Measurements from ENCODE around the gene FAM83C. TPM values are rescaled to one million over a fixed set of nuclear protein-coding genes. Genes with fewer than 3 reads are reported as not detected.

The FAM83C gene
- total RNA-seq, 1 donor from 2014 or later = not detected

DNA sequence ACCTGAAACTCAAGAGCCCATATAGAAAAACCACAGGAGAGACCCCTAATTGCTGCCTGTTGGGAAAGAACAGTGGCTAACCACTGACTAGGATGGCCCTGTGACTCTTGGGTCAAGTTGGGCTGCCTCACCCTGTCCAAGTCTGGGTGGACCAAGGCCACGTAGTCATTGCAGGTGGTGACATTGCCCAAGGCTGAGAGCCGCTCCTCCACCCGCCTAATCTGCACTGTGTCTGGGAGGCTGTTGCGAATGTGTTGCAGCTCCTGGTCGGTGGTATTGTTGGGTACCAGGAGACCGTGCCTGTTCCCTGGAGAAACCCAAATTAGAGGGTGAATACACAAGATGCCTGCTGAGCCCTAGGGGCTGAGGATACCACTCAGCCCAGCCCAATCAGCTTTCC is 11.7 kb downstream of the FAM83C start:
- no peak for DNase-seq (ENCODE audit: extremely low spot score, unreplicated experiment)
- H3K27ac Mint-ChIP-seq = peak overlapping the region; percentile 97
- TF ChIP-seq, protein P1, sequence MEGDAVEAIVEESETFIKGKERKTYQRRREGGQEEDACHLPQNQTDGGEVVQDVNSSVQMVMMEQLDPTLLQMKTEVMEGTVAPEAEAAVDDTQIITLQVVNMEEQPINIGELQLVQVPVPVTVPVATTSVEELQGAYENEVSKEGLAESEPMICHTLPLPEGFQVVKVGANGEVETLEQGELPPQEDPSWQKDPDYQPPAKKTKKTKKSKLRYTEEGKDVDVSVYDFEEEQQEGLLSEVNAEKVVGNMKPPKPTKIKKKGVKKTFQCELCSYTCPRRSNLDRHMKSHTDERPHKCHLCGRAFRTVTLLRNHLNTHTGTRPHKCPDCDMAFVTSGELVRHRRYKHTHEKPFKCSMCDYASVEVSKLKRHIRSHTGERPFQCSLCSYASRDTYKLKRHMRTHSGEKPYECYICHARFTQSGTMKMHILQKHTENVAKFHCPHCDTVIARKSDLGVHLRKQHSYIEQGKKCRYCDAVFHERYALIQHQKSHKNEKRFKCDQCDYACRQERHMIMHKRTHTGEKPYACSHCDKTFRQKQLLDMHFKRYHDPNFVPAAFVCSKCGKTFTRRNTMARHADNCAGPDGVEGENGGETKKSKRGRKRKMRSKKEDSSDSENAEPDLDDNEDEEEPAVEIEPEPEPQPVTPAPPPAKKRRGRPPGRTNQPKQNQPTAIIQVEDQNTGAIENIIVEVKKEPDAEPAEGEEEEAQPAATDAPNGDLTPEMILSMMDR (conservative IDR thresholded peaks at IDR 0.05) = no peak
- peaks cover 11% of the 10 kb centered on the region for H3K4me1 Mint-ChIP-seq (ENCODE audit: unreplicated experiment)
- H3K27me3 Mint-ChIP-seq = no peaks in the 10 kb centered on the region
- no peaks in the 10 kb centered on the region for H3K9me3 Mint-ChIP-seq
- H3K36me3 Mint-ChIP-seq = peaks cover 25% of the 10 kb centered on the region
- H3K4me3 Mint-ChIP-seq = no peak overlapping the region

DNA sequence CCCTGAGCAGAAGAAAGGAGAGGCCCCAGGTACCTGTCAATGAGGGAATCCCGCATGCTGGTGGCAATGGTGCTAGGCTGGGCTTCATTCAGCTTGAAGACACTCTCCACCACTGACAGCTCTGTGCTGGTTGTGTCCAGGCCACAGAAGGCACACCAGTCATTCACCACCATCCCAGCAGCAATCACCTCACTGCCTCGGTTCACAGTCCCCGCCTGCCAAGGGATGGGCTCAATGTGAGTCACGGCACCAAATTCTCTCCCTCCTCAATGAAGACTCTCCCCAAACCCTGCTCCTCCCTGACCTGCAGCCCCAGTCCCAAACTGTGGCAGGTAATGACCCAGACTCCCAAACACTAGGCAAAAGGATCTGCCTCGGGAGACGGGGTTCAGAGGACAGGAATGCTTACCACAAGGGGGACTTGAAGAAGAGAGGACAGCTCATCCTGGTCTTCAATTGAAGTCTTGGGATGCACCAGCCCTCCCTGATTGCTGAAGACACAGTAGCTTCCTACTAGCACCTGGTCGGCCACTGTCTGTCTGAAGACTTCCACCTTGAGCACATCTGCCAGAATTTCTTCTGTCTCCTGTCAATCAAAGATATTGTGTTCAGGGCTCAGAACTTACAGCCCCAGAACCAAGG is 12.6 kb downstream of the FAM83C start:
- Mint-ChIP-seq H3K4me1 (ENCODE audit: unreplicated experiment) (peaks cover 5% of the 10 kb centered on the region), H3K27me3 (no peaks in the 10 kb centered on the region), H3K4me3 (peak overlapping the region; percentile 78), H3K36me3 (peaks cover 25% of the 10 kb centered on the region), H3K27ac (peak overlapping the region; percentile 97), H3K9me3 (no peaks in the 10 kb centered on the region)
- TF ChIP-seq, protein P1 (conservative IDR thresholded peaks at IDR 0.05) = no peak
- DNase-seq (ENCODE audit: extremely low spot score, unreplicated experiment) = no peak

DNA sequence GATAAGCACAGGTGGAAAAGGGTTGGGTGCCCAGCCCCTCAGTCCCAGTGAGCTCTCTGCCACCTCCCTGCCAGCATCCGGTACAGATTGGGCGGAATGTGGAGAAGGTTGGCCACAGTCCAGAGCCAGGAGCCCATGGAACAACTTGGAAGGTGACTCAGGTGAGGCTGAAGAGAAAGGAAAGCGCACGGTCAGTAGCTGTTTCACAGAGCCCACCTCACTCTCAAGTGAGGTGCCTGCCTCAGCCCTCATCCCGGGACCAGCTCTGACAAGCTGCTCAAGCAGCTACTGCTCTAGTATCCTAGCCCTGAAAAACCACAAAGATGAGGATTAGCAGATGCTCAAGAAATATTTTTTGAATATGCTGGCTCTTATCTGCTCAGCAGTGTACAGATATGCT is 13.2 kb downstream of the FAM83C start:
- Mint-ChIP-seq H3K4me1 (ENCODE audit: unreplicated experiment) (peaks cover 4% of the 10 kb centered on the region), H3K27me3 (no peaks in the 10 kb centered on the region), H3K36me3 (peaks cover 25% of the 10 kb centered on the region), H3K4me3 (peak overlapping the region; percentile 78), H3K27ac (peak overlapping the region; percentile 97), H3K9me3 (no peaks in the 10 kb centered on the region)
- no peak for DNase-seq (ENCODE audit: extremely low spot score, unreplicated experiment)
- TF ChIP-seq, protein P1 (conservative IDR thresholded peaks at IDR 0.05) = no peak

DNA sequence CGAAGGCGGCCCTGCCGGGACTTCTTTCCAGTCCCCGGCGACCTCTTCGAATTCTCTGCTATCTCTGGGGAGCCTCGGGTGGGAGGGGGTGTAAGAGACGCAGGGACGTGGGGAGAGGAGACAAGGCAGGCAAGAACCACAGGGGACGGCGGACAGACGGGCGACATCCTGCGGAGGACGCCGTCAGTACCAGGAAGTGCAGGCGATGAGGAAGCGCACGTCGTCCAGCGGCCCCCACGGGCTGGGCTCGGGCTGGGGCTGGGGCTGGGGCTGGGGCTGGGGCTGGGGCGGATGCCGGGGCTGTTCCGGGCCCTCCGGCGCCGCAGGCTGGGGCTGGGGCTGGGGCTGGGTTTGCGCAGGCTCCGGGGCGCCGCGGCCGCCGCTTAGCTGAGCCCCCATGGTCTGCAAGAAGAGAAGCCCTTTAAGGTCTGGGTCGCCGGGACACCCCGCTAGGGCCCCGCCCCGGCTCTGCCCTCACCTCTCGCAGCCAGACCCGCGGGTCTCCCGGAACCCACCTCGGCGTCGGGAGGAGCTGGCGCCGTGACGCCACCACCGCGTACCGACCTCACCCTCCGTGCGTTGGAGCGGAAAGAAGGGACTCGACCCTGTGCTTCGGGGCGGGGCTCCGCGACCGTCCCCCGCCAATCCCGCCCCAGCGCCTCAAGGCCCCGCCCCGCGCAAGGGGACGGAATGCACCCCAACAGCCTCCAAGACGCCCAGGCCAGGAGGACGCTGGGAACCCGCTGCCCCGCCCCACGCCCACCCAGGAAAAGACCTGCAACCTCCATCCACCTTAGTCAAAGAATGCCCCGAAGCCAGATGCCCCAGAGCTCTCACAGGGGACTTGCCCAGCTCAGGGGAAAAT is 14.5 kb downstream of the FAM83C start, which contains the start of gene MMP24OS:
TSS of gene MMP24OS (minus strand) at position 592 of the 865 bp plus-strand sequence. CDS start at position 399, 193 bp downstream.
- DNase-seq (ENCODE audit: extremely low spot score, unreplicated experiment) = peak; percentile 86
- peak within 1 kb of the TSS; percentile 97 for H3K27ac Mint-ChIP-seq
- H3K4me1 Mint-ChIP-seq (ENCODE audit: unreplicated experiment) = no peaks in the 10 kb centered on the region

DNA sequence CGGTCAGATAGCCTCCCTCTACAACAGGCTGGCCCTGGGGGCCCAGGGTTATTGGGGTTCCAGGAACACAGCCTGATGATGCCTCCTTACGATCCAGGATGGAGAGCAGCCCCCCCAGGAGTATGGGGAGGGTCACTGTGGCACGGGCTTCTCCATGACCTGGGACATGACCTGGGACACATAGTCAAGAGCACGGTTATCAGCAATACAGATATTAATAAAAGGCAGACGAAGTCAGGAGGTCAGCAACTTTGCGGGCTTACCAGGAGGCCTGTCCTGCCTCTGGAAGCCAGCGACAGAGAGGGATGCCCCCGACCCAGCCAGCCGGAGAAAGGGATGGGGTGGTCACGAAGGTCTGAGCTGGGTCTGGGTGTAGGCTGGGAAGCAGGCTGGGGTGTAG is 15.1 kb downstream of the FAM83C start:
- H3K4me3 Mint-ChIP-seq = peak overlapping the region; percentile 94
- no peak for DNase-seq (ENCODE audit: extremely low spot score, unreplicated experiment)
- TF ChIP-seq, protein P1 (conservative IDR thresholded peaks at IDR 0.05) = no peak
- H3K9me3 Mint-ChIP-seq = no peaks in the 10 kb centered on the region
- peak overlapping the region; percentile 97 for H3K27ac Mint-ChIP-seq
- peaks cover 23% of the 10 kb centered on the region for H3K36me3 Mint-ChIP-seq
- H3K4me1 Mint-ChIP-seq (ENCODE audit: unreplicated experiment) = no peaks in the 10 kb centered on the region
- H3K27me3 Mint-ChIP-seq = no peaks in the 10 kb centered on the region

More for the DNA sequence above, 14.5 kb downstream of the FAM83C start, which contains the start of gene MMP24OS:
- Mint-ChIP-seq H3K36me3 (peaks cover 25% of the 10 kb centered on the region), H3K4me3 (peak within 1 kb of the TSS; percentile 94), H3K9me3 (no peaks in the 10 kb centered on the region), H3K27me3 (no peaks in the 10 kb centered on the region)
- TF ChIP-seq, protein P1 (conservative IDR thresholded peaks at IDR 0.05) = no peak
